Uterus (tissue), 2 donors: ENCODE results near the gene TBR1.

Experiments
- CTCF ChIP-seq, 4 experiments: fragments of 200-600 bp in 2 of 4; fragments of 450-650 bp in 2 of 4; sonication (generic) in 2 of 4; IDR thresholded peaks; one replicate each; pipeline ENCODE4 v1.5.1; 2016 to 2019; ENCODE audit warnings: antibody characterized with exemption in 4 of 4, mild to moderate bottlenecking in 2 of 4, moderate library complexity in 1 of 4
- POLR2A ChIP-seq, 2 donors: fragments of 450-650 bp; IDR thresholded peaks; one replicate each; pipeline ENCODE4 v1.6.1; 2016; ENCODE audit warnings: antibody characterized with exemption in 2 of 2, mild to moderate bottlenecking in 1 of 2, moderate library complexity in 1 of 2

- TF ChIP-seq POLR2A (IDR thresholded peaks at IDR 0.05), result no peak
- no peak for TF ChIP-seq CTCF (IDR thresholded peaks at IDR 0.05)
Observed at GRCh38 chr2:161412346-161412745, 3.8 kb upstream of the TBR1 start.
